Measurements from ENCODE around the gene FOLR1.
A peak's percentile ranks its signal among the peaks of the same experiment; 100 is the strongest.

The FOLR1 gene

GRCh38 chr11:72223615-72224563, 31.9 kb downstream of the FOLR1 start:
- DNase-seq (ENCODE audit: low read depth): peak; percentile 22

DNA sequence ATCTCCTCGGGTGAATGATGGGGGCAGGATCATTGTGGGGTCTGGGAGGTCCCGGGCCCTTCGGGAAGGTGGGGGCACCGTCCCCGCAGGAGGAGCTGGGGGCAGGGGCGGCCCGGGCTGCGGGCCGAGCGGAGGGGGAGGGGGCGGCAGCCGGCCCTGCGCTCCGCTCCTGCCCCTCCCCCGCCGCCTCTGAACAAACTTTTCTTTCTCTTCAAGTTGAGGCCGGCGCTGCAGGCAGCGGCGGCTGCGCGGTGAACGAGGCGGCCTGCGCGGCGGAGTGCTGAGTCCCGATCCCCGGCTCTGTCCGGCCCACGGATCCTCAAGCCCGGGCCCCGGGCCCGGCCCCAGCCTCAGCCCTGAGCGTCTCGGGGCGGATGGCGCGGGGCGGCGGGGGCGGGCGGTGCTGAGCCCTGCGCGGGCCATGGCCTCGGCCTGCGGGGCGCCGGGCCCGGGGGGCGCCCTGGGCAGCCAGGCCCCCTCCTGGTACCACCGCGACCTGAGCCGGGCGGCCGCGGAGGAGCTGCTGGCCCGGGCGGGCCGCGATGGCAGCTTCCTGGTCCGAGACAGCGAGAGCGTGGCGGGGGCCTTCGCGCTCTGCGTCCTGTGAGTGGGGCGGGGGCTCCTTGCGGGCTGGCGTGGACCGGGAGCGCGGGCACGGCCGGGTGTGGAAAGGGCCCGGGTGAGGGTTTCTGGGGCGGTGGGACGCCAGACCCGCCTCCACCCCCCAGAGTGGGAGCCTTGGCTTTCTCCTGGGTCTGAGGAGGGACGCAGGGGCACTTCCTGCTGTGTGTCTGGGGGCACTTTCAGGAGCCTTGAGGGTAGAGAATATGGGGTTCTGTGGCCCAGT, 32.8 kb downstream of the FOLR1 start, which contains the start of gene INPPL1:
TSS of gene INPPL1 (plus strand) at position 204 of the 847 bp plus-strand sequence. CDS start at position 422, 218 bp downstream.
- DNase-seq (ENCODE audit: low read depth): no peak

DNA sequence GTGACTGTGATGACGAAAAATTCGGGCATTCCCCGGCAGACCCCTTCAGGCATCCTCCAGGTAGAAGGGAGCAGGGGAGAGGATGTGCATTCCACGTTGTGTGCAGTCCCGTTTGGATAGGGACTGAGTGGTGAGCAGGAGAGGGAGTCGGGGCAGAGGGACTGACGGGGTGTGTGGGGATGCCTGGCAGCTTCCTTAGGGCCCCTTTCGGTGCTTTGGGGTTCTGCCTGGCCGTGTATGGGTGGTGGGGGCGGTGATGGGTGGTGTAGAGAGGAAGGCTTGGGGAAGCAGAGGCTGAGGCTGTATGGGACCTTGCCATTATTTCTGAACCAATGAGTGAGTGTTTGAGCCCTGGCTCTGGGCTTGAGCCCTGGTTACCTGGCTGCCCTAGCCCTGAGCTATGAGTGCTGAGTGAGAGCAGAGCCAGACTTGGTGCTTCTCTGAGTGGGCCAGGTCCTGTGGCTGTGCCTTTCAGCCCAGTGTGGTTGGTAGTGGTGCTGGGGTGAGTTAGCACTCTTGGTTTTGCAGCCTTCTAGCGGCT, 33.5 kb downstream of the FOLR1 start:
- DNase-seq (ENCODE audit: low read depth): no peak

- DNase-seq (ENCODE audit: low read depth): no peak
These were observed 34.8 kb downstream of the FOLR1 start for GRCh38 chr11:72226701-72227100.

GRCh38 chr11:72227316-72228228, 35.6 kb downstream of the FOLR1 start:
- DNase-seq (ENCODE audit: low read depth): no peak

GRCh38 chr11:72228229-72228843, 36.4 kb downstream of the FOLR1 start:
- DNase-seq (ENCODE audit: low read depth): no peak

GRCh38 chr11:72228844-72229231, 36.9 kb downstream of the FOLR1 start:
- DNase-seq (ENCODE audit: low read depth): no peak

- DNase-seq (ENCODE audit: low read depth): no peak
These were observed 37.5 kb downstream of the FOLR1 start for GRCh38 chr11:72229336-72229924.

DNA sequence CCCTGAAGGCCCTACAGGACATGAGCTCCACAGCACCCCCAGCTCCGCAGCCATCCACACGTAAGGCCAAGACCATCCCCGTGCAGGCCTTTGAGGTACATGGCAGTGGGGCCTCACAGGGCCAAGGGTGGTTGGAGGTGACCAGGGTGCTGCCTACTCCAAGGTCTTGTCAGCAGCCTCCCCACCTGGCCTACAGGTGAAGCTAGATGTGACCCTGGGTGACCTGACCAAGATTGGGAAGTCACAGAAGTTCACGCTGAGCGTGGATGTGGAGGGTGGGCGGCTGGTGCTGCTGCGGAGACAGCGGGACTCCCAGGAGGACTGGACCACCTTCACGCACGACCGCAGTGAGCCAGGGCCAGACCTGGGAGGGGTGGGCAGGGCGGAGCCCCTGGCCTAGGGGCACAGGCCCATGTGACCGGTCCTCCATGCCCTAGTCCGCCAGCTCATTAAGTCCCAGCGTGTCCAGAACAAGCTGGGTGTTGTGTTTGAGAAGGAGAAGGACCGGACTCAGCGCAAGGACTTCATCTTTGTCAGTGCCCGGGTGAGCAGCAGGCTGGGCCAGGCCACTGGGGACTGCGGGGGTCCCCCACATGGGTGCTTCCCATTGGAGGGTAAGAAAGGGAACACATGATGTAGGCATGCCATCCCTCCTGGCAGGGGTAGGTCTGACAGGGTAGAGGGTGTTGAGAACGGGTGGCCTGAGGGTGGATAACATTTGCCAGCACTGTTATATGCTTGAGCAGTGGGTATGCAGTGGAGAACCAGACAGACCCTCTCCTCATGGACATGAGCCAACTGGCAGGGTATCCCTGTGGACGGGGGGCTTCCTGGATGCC, 38.2 kb downstream of the FOLR1 start:
- DNase-seq (ENCODE audit: low read depth): no peak

DNA sequence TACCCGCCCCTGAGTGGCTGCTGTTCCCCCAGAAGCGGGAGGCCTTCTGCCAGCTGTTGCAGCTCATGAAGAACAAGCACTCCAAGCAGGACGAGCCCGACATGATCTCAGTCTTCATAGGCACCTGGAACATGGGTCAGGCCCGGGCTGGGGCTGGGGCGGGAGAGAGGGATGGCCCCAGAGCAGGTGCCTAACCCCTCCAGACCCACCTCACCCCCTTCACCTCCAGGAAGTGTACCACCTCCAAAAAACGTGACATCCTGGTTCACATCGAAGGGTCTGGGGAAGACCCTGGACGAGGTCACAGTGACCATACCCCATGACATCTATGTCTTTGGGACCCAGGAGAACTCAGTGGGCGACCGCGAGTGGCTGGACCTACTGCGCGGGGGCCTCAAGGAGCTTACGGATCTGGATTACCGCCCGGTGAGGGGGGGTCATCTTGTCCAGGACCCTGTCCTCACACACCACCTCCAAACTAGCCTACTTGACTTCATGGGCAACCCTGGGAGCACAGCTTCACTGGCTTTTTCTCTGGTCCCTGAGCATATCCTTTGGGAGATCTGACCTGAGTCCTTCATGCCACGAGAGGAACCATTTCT, 38.9 kb downstream of the FOLR1 start:
- DNase-seq (ENCODE audit: low read depth): no peak

DNA sequence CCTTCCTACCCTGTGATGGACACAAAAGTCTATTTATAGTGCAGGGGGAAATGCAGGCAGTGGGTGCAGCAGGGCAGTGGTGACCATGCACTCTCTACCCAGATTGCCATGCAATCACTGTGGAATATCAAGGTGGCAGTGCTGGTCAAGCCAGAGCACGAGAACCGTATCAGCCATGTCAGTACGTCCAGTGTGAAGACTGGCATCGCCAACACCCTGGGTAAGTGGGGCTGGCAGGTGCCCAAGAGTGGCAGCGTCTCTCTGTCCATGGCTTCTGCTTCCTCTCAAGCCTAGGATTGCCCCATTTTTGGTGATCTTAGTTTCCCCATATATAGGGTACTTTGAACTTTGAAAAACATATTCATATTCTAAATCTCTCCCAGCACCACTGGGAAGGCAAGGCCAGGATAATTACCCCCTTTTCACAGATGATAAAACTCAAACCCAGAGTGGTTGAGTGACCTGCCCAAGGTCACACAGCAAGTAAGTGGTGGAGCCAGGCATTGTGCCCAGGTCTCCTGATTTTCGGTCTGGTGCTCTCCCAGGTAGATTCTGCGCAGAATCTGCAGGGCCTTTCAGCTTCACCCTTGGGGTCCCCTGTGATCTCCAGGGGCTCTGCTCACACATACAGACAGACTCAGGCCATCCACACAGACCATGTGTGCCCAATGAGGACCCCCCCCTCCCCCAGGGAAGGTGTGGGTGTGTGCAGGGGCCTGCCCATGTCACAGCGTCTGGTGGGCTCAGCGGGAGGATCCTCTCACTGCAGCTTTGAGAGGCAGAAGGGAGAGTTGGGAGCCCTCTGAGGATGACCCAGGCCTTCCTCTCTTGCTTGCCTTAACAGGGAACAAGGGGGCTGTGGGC, 39.7 kb downstream of the FOLR1 start:
- DNase-seq (ENCODE audit: low read depth): no peak

GRCh38 chr11:72232260-72233055, 40.5 kb downstream of the FOLR1 start:
- DNase-seq (ENCODE audit: low read depth): no peak

DNA sequence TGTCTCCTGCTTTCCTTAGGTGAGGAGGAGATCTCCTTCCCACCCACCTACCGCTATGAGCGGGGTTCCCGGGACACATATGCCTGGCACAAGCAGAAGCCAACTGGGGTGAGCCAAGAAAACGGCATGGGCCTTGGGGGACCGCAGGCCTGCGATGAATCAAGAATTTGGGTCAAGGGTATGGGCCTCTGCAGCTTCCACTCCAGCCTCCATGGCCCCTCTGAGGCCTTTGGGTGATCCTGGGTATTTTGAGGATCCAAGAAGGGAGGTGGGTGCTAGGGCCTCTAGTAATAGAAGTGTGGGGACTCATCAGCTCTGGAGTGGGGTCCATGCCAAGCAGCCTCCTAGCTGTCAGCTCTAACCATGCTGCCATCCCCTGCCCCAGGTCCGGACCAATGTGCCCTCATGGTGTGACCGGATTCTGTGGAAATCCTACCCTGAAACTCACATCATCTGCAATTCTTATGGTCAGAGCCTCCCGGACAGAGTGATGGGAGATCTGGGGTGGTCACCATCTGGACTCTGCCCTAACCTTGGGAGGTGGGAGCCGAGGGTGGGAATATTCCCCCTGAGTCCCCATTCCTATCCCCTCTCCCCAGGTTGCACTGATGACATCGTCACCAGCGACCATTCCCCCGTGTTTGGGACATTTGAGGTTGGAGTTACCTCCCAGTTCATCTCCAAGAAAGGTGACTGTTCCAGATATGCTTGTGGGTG, 41.3 kb downstream of the FOLR1 start:
- no peak for DNase-seq (ENCODE audit: low read depth)

- no peak for DNase-seq (ENCODE audit: low read depth)
These were observed 42.0 kb downstream of the FOLR1 start for GRCh38 chr11:72233773-72234513.

DNA sequence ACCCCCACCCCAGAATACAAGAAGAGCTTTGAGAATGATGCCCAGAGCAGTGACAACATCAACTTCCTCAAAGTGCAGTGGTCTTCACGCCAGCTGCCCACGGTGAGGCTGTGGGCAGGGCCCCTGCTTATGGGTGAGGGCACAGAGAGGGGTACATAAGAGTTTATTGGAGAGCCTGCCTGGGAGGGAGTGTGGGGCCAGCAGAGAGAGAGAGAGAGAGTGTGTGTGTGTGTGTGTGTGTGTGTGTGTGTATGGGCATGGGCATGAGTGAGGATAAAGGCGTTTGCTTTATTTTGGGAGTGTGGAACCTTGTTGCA, 42.5 kb downstream of the FOLR1 start:
- no peak for DNase-seq (ENCODE audit: low read depth)

GRCh38 chr11:72234920-72235319, 43.0 kb downstream of the FOLR1 start:
- DNase-seq (ENCODE audit: low read depth): no peak

Measured in stimulated activated CD8-positive, alpha-beta memory T cell treated with anti-CD3 and anti-CD28 coated beads, Interleukin-12 subunit alpha, Interleukin-12 subunit beta, amount 100 ng/mL, for 1 hour (primary cell).